GM12878 (cell line): Measurements from ENCODE around the gene METTL4. TPM values are rescaled to one million over a fixed set of nuclear protein-coding genes. Genes with fewer than 3 reads are reported as not detected.

Experiments
- ATAC-seq: fragments of 200-7000 bp; cut with Tn5 transposase; 3 replicates; pipeline ENCODE4 v1.9.1; 2020; ENCODE audit warnings: mild to moderate bottlenecking, moderate library complexity
- BruUV-seq: library from RNA; stranded (reverse); fragments of 400-500 nt; replicated peaks from 2 replicates; lab custom pipeline; 2021; lab: Mats Ljungman, UMichigan
- CTCF ChIA-PET: fragments of 300-600 bp; sonication (Branson Sonifier 250); formaldehyde crosslinking; extraction: SDS; loops from one replicate; lab custom pipeline; 2021; ENCODE audit warnings: inconsistent platforms; lab: Yijun Ruan, JAX
- POLR2A ChIA-PET: fragments of 350-600 bp; formaldehyde crosslinking; extraction: SDS; loops from one replicate; lab custom pipeline; 2021; ENCODE audit warnings: inconsistent platforms; lab: Charles Lee
- RAD21 ChIA-PET: fragments of 300-600 bp; sonication (Branson Sonifier 250); formaldehyde crosslinking; loops from one replicate; lab custom pipeline; 2023; ENCODE audit warnings: antibody characterized with exemption; ENCODE audit not compliant: unreplicated experiment; lab: Charles Lee
- SMC1A ChIA-PET: fragments of 300-600 bp; sonication (Branson Sonifier 250); formaldehyde crosslinking; loops from one replicate; lab custom pipeline; 2023; ENCODE audit not compliant: unreplicated experiment, uncharacterized antibody; lab: Charles Lee
- DNase-seq: peaks from one replicate; pipeline ENCODE4 v3.0.0-alpha.2; 2011; ENCODE audit warnings: low read depth, low spot score
- FAIRE-seq: peaks from 3 replicates; lab custom pipeline; 2011; peaks lifted over from hg19 to GRCh38; lab: Jason Lieb, UNC
- H2AFZ ChIP-seq: 2 replicates; pipeline ENCODE4 v1.6.0; 2011; ENCODE audit warnings: low read depth, low read length, control low read depth; ENCODE audit not compliant: control insufficient read depth
- H3K27ac ChIP-seq: 2 replicates; pipeline ENCODE4 v1.5.1; 2011; ENCODE audit warnings: control low read depth; ENCODE audit not compliant: control insufficient read depth, insufficient read depth
- H3K27me3 ChIP-seq, 2 experiments: replicated peaks in 1 of 2; 2 replicates each; pipeline versions ENCODE4 v1.6.0 to v1.6.1; 2011; ENCODE audit warnings: low read length in 1 of 2; ENCODE audit not compliant: control insufficient read depth in 2 of 2, insufficient read depth in 2 of 2
- H3K36me3 ChIP-seq, 2 experiments: 2 replicates each; pipeline ENCODE4 v1.5.1; 2011; ENCODE audit warnings: low read length in 1 of 2; ENCODE audit not compliant: control insufficient read depth in 2 of 2, insufficient read depth in 2 of 2
- H3K4me1 ChIP-seq: 2 replicates; pipeline ENCODE4 v1.6.1; 2011; ENCODE audit warnings: mild to moderate bottlenecking, low read length, moderate library complexity, mixed read lengths; ENCODE audit not compliant: control insufficient read depth, insufficient read depth
- H3K4me2 ChIP-seq: 2 replicates; pipeline ENCODE4 v1.6.0; 2011; ENCODE audit warnings: control low read depth; ENCODE audit not compliant: control insufficient read depth, insufficient read depth
- H3K4me3 ChIP-seq: fragments of 200-600 bp; sonication (generic); 2 replicates; pipeline ENCODE4 v1.5.1; 2016
- H3K79me2 ChIP-seq: 2 replicates; pipeline ENCODE4 v1.6.0; 2011; ENCODE audit warnings: low read length; ENCODE audit not compliant: control insufficient read depth, insufficient read depth
- H3K9ac ChIP-seq: 2 replicates; pipeline ENCODE4 v1.8.0; 2011; ENCODE audit warnings: low read length, control low read depth, mixed read lengths; ENCODE audit not compliant: control insufficient read depth, insufficient read depth
- H3K9me3 ChIP-seq: replicated peaks from 3 replicates; pipeline ENCODE4 v1.5.1; 2011; ENCODE audit warnings: mild to moderate bottlenecking, low read length; ENCODE audit not compliant: control insufficient read depth, insufficient read depth
- H4K20me1 ChIP-seq: 2 replicates; pipeline ENCODE4 v1.6.0; 2011; ENCODE audit not compliant: control insufficient read depth, insufficient read depth
- BCL11A ChIP-seq: IDR thresholded peaks from 2 replicates; pipeline ENCODE4 v1.6.1; 2011; ENCODE audit warnings: low read depth, low read length
- NFIC ChIP-seq: IDR thresholded peaks from 2 replicates; pipeline ENCODE4 v1.6.1; 2012; ENCODE audit warnings: low read depth, mild to moderate bottlenecking, inconsistent platforms, low read length, moderate library complexity
- NRF1 ChIP-seq: conservative IDR thresholded peaks from 2 replicates; pipeline ENCODE4 v1.6.1; 2011; ENCODE audit warnings: mild to moderate bottlenecking, low read depth, low read length, improper control_type of control experiment
- PAX8 ChIP-seq: fragments of 450-650 bp; IDR thresholded peaks from 2 replicates; pipeline ENCODE4 v1.6.1; 2017; ENCODE audit warnings: mild to moderate bottlenecking, moderate library complexity
- TBL1XR1 ChIP-seq: IDR thresholded peaks from 2 replicates; pipeline ENCODE4 v1.6.1; 2012; ENCODE audit warnings: low read depth, low read length, improper control_type of control experiment
- ZNF384 ChIP-seq: IDR thresholded peaks from 2 replicates; pipeline ENCODE4 v1.6.1; 2012; ENCODE audit warnings: low read depth, mild to moderate bottlenecking, low read length, improper control_type of control experiment, borderline replicate concordance
- WGBS: methylation state at CpG from one replicate; pipeline ENCODE4 v1.1.6; 2016; ENCODE audit warnings: low lambda C conversion rate; ENCODE audit not compliant: insufficient replicate concordance, insufficient coverage; ENCODE audit errors: missing lambda C conversion rate; 5-methylcytosine and 5-hydroxymethylcytosine counted together
- in situ Hi-C: fragments of 300-500 bp; cut with MboI; formaldehyde crosslinking; loops from 9 replicates; pipeline ENCODE4 v1.14.3; 2018; ENCODE audit warnings: mixed read lengths
- intact Hi-C: fragments of 100-400 bp; cut with micrococcal nuclease; formaldehyde crosslinking; loops from one replicate; pipeline ENCODE4 v1.14.2; 2022; ENCODE audit not compliant: unreplicated experiment
- polyA plus RNA-seq, 11 experiments: library from polyadenylated mRNA; depleted of rRNA in 4 of 11; unstranded in 6 of 11; stranded (reverse) in 5 of 11; fragments of >200 nt; fragmentation: Nextera tagmentation in 4 of 11; fragmentation: Illumina TruSeq in 1 of 11; extraction: Ambion mirVana in 4 of 11; extraction: Trizol in 1 of 11; gene quantifications; 1 replicate in 1 of 11; 2 replicates in 10 of 11; pipeline versions ENCODE4 v1.2.1 to v1.2.3, GENCODE V29; 2011 to 2016; ENCODE audit warnings: inconsistent platforms in 2 of 11, missing spikeins in 2 of 11, low read depth in 1 of 11
- total RNA-seq, 4 experiments: library from RNA; depleted of rRNA in 3 of 4; stranded (reverse); fragments of >200 nt in 3 of 4; fragmentation: Illumina TruSeq in 1 of 4; extraction: Trizol in 1 of 4; gene quantifications; 2 replicates each; pipeline versions ENCODE4 v1.2.1 to v1.2.3, GENCODE V29; 2013 to 2021
- TF ChIP-seq, protein P1 (sequence below): IDR thresholded peaks from 2 replicates; pipeline ENCODE4 v1.6.1; 2012; ENCODE audit warnings: mild to moderate bottlenecking, low read depth, low read length
- TF ChIP-seq, protein P2 (sequence below): fragments of 450-650 bp; IDR thresholded peaks from 2 replicates; pipeline ENCODE4 v1.6.1; 2017; ENCODE audit warnings: mild to moderate bottlenecking, moderate library complexity
- TF ChIP-seq, protein P3 (sequence below): IDR thresholded peaks from 2 replicates; pipeline ENCODE4 v1.6.1; 2012; ENCODE audit warnings: low read depth, low read length, improper control_type of control experiment
- TF ChIP-seq, protein P4 (sequence below): fragments of 450-650 bp; IDR thresholded peaks from 2 replicates; pipeline ENCODE4 v1.6.1; 2018; ENCODE audit warnings: borderline replicate concordance, mild to moderate bottlenecking; ENCODE audit not compliant: partially characterized antibody
- TF ChIP-seq, protein P5 (sequence below): fragments of 450-650 bp; conservative IDR thresholded peaks from 2 replicates; pipeline ENCODE4 v1.6.1; 2017; ENCODE audit warnings: mild to moderate bottlenecking, moderate library complexity

Gene METTL4
- total and polyA plus RNA-seq, 10 of the 15 experiments (the other 5 are each of a cell fraction or from before 2014, with no cell fraction given): 4.9 to 15.2 (median 12.3) TPM

DNA sequence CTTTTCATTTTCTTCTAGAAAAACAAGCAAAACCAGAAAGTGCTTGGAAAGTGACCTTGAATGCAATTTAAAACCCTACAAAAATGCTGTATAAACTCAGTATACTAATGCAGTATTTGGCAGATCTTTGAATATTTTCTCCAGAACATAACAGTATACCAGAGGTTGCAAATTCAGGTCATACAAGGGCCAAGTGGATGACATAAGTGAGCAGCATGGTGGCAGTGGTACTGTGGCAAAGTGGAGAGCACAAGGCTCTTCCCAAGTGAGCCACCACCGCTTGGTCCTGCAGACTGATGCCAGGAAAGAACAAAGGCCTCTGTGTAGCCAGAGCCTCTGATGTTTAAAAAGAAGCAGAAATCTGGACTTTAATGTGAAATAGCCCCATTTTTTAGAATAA lies 33.1 kb downstream of the METTL4 start:
- Histone ChIP-seq H3K79me2 (no peaks in the 10 kb centered on the region), H3K4me2 (no peak overlapping the region), H2AFZ (no peak overlapping the region), H3K9me3 (no peaks in the 10 kb centered on the region), H3K27me3 (no peaks in the 10 kb centered on the region), H3K9ac (no peak overlapping the region), H3K27ac (no peak overlapping the region), H3K4me1 (no peaks in the 10 kb centered on the region), H4K20me1 (no peaks in the 10 kb centered on the region), H3K36me3 (peaks cover 0 to 2% of the 10 kb centered on the region in 2 experiments; a peak in 2 of 4 replicates), H3K4me3 (no peak overlapping the region)
- DNase-seq (no peak), ATAC-seq (no peak), FAIRE-seq (no peak)
- in situ Hi-C loops: no loop called here
- CTCF ChIA-PET: interaction anchor here (1.3 to 2.3 kb wide), 3 partner anchors 9 to 434 kb away, joined by 3 to 14 read pairs (median 12); no protein-coding TSS in a partner anchor
- no TSS peak for BruUV-seq
- 95% methylated on average over 1 of the region's 1 CpG for WGBS
- intact Hi-C loops: no loop called here
- SMC1A ChIA-PET: interaction anchor here (1.3 to 2.9 kb wide), 2 partner anchors 12 to 434 kb away, joined by 7 to 8 read pairs; no protein-coding TSS in a partner anchor
- POLR2A ChIA-PET: no interaction called here
- RAD21 ChIA-PET: interaction anchor here (1.1 kb wide), 1 partner anchor 8 kb away, joined by 3 read pairs; no protein-coding TSS in a partner anchor
- TF ChIP-seq, protein P1, sequence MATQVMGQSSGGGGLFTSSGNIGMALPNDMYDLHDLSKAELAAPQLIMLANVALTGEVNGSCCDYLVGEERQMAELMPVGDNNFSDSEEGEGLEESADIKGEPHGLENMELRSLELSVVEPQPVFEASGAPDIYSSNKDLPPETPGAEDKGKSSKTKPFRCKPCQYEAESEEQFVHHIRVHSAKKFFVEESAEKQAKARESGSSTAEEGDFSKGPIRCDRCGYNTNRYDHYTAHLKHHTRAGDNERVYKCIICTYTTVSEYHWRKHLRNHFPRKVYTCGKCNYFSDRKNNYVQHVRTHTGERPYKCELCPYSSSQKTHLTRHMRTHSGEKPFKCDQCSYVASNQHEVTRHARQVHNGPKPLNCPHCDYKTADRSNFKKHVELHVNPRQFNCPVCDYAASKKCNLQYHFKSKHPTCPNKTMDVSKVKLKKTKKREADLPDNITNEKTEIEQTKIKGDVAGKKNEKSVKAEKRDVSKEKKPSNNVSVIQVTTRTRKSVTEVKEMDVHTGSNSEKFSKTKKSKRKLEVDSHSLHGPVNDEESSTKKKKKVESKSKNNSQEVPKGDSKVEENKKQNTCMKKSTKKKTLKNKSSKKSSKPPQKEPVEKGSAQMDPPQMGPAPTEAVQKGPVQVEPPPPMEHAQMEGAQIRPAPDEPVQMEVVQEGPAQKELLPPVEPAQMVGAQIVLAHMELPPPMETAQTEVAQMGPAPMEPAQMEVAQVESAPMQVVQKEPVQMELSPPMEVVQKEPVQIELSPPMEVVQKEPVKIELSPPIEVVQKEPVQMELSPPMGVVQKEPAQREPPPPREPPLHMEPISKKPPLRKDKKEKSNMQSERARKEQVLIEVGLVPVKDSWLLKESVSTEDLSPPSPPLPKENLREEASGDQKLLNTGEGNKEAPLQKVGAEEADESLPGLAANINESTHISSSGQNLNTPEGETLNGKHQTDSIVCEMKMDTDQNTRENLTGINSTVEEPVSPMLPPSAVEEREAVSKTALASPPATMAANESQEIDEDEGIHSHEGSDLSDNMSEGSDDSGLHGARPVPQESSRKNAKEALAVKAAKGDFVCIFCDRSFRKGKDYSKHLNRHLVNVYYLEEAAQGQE: no peak
- TF ChIP-seq NFIC (no peak), BCL11A (no peak), TBL1XR1 (no peak), ZNF384 (no peak), PAX8 (no peak), NRF1 (no peak)
- TF ChIP-seq, protein P2, sequence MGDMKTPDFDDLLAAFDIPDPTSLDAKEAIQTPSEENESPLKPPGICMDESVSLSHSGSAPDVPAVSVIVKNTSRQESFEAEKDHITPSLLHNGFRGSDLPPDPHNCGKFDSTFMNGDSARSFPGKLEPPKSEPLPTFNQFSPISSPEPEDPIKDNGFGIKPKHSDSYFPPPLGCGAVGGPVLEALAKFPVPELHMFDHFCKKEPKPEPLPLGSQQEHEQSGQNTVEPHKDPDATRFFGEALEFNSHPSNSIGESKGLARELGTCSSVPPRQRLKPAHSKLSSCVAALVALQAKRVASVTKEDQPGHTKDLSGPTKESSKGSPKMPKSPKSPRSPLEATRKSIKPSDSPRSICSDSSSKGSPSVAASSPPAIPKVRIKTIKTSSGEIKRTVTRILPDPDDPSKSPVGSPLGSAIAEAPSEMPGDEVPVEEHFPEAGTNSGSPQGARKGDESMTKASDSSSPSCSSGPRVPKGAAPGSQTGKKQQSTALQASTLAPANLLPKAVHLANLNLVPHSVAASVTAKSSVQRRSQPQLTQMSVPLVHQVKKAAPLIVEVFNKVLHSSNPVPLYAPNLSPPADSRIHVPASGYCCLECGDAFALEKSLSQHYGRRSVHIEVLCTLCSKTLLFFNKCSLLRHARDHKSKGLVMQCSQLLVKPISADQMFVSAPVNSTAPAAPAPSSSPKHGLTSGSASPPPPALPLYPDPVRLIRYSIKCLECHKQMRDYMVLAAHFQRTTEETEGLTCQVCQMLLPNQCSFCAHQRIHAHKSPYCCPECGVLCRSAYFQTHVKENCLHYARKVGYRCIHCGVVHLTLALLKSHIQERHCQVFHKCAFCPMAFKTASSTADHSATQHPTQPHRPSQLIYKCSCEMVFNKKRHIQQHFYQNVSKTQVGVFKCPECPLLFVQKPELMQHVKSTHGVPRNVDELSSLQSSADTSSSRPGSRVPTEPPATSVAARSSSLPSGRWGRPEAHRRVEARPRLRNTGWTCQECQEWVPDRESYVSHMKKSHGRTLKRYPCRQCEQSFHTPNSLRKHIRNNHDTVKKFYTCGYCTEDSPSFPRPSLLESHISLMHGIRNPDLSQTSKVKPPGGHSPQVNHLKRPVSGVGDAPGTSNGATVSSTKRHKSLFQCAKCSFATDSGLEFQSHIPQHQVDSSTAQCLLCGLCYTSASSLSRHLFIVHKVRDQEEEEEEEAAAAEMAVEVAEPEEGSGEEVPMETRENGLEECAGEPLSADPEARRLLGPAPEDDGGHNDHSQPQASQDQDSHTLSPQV: no peak
- TF ChIP-seq, protein P3, sequence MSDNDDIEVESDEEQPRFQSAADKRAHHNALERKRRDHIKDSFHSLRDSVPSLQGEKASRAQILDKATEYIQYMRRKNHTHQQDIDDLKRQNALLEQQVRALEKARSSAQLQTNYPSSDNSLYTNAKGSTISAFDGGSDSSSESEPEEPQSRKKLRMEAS: no peak
- TF ChIP-seq, protein P4, sequence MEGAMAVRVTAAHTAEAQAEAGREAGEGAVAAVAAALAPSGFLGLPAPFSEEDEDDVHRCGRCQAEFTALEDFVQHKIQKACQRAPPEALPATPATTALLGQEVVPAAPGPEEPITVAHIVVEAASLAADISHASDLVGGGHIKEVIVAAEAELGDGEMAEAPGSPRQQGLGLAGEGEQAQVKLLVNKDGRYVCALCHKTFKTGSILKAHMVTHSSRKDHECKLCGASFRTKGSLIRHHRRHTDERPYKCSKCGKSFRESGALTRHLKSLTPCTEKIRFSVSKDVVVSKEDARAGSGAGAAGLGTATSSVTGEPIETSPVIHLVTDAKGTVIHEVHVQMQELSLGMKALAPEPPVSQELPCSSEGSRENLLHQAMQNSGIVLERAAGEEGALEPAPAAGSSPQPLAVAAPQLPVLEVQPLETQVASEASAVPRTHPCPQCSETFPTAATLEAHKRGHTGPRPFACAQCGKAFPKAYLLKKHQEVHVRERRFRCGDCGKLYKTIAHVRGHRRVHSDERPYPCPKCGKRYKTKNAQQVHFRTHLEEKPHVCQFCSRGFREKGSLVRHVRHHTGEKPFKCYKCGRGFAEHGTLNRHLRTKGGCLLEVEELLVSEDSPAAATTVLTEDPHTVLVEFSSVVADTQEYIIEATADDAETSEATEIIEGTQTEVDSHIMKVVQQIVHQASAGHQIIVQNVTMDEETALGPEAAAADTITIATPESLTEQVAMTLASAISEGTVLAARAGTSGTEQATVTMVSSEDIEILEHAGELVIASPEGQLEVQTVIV: no peak
- TF ChIP-seq, protein P5, sequence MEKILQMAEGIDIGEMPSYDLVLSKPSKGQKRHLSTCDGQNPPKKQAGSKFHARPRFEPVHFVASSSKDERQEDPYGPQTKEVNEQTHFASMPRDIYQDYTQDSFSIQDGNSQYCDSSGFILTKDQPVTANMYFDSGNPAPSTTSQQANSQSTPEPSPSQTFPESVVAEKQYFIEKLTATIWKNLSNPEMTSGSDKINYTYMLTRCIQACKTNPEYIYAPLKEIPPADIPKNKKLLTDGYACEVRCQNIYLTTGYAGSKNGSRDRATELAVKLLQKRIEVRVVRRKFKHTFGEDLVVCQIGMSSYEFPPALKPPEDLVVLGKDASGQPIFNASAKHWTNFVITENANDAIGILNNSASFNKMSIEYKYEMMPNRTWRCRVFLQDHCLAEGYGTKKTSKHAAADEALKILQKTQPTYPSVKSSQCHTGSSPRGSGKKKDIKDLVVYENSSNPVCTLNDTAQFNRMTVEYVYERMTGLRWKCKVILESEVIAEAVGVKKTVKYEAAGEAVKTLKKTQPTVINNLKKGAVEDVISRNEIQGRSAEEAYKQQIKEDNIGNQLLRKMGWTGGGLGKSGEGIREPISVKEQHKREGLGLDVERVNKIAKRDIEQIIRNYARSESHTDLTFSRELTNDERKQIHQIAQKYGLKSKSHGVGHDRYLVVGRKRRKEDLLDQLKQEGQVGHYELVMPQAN: no peak
